Effector memory CD8-positive, alpha-beta T cell (primary cell): ENCODE measurements around the gene CCDC92B.
A peak's percentile ranks its signal among the peaks of the same experiment; 100 is the strongest.
"Not testable (repeated sequence)": the region's sequence is repeated elsewhere in the genome, so short reads cannot be mapped to it uniquely, and the experiment has no call there.

Experiments used
- ATAC-seq: fragments of 150-1000 bp; cut with Tn5 transposase; replicated peaks from 2 replicates; pipeline ENCODE4 v1.10.0; 2021; ENCODE audit warnings: mild to moderate bottlenecking, moderate library complexity
- DNase-seq, 3 experiments: peaks; one replicate each; pipeline ENCODE4 v3.0.0; 2021
- H3K27ac Mint-ChIP-seq, 2 donors: one replicate each; pipeline ENCODE4 v1.8.0; 2022; ENCODE audit warnings: mild to moderate bottlenecking in 2 of 2, mixed read lengths in 2 of 2, moderate library complexity in 2 of 2
- H3K27me3 Mint-ChIP-seq, 2 donors: one replicate each; pipeline ENCODE4 v1.8.0; 2022; ENCODE audit warnings: mixed read lengths in 2 of 2
- H3K36me3 Mint-ChIP-seq: one replicate; pipeline ENCODE4 v1.8.0; 2022; ENCODE audit warnings: mild to moderate bottlenecking, moderate library complexity, mixed read lengths; ENCODE audit not compliant: insufficient read depth
- H3K4me1 Mint-ChIP-seq, 2 donors: one replicate each; pipeline ENCODE4 v1.8.0; 2022; ENCODE audit warnings: low read depth in 2 of 2, mixed read lengths in 2 of 2
- H3K4me3 Mint-ChIP-seq, 2 donors: one replicate each; pipeline ENCODE4 v1.8.0; 2022; ENCODE audit warnings: mild to moderate bottlenecking in 2 of 2, mixed read lengths in 2 of 2, moderate library complexity in 2 of 2
- H3K9me3 Mint-ChIP-seq, 2 donors: one replicate each; pipeline ENCODE4 v1.8.0; 2022; ENCODE audit warnings: mixed read lengths in 2 of 2

The CCDC92B gene

DNA sequence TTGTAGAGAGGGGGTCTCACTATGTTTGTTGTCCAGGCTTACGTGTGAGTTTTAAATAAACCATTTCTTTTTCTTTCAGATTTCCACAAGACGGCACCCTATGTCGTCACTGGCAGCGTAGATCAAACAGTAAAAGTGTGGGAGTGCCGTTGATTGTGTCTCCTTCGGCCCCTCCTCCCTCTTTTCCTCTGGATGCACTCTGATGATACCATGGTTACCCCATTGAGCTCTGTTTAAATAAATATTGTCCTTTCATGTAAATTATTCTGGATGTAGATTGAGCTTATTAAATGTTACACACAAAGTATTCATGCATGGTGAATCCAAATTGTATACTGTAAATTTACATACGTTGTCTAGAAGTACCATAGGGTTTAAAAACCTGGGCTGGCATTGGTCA lies 67.8 kb downstream of the CCDC92B start:
- no peak for DNase-seq
- H3K27ac Mint-ChIP-seq: no peak overlapping the region
- H3K4me3 Mint-ChIP-seq: no peak overlapping the region
- H3K27me3 Mint-ChIP-seq: no peaks in the 10 kb centered on the region
- no peak for ATAC-seq
- peaks cover 0 to 6% of the 10 kb centered on the region in 2 donors for H3K4me1 Mint-ChIP-seq
- no peaks in the 10 kb centered on the region for H3K9me3 Mint-ChIP-seq
- H3K36me3 Mint-ChIP-seq: peaks cover 69% of the 10 kb centered on the region

DNA sequence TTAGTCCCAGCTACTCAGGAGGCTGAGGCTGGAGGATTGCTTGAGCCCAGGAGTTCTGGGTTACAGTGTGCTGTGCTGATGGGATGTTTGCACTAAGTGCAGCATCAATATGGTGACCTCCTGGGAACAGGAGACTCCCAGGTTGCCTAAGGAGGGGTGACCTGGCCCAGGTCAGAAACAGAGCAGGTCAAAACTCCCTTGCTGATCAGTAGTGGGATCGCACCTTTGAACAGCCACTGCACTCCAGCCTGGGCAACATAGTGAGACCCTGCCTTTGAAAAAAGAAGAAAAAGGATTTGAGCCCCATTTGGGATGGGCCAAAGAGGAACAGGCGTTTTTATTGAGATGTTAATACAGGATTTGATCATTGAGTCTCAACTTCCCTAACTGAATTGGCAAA lies 68.5 kb downstream of the CCDC92B start:
- ATAC-seq: no peak
- Mint-ChIP-seq H3K4me3 (no peak overlapping the region), H3K4me1 (peaks cover 0 to 8% of the 10 kb centered on the region in 2 donors), H3K27me3 (no peaks in the 10 kb centered on the region), H3K9me3 (no peaks in the 10 kb centered on the region), H3K36me3 (peaks cover 73% of the 10 kb centered on the region), H3K27ac (peak overlapping the region in 1 of 2 donors; percentile 41)
- no peak for DNase-seq

DNA sequence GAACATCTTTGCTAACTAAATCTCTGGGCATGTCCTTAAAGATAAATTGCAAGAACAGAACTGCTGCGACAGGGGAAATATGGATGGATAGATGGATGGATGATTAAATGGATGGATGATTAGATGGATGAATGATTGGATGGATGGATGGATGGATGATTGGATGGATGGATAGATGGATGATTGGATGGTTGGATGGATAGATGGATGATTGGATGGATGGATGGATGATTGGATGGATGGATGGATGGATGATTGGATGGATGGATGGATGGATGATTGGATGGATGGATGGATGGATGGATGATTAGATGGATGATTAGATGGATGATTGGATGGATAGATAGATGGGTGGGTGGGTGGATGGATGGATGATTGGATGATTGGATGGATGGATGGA lies 70.2 kb downstream of the CCDC92B start:
- not testable (repeated sequence) for H3K27me3 Mint-ChIP-seq, H3K9me3 Mint-ChIP-seq, H3K4me1 Mint-ChIP-seq, H3K4me3 Mint-ChIP-seq, H3K27ac Mint-ChIP-seq, DNase-seq, ATAC-seq
- H3K36me3 Mint-ChIP-seq: peaks cover 79% of the 10 kb centered on the region
